Fibroblast of the aortic adventitia (primary cell): ENCODE measurements around the gene BRPF1. TPM values are rescaled to one million over a fixed set of nuclear protein-coding genes. Genes with fewer than 3 reads are reported as not detected.

ENCODE experiments used
- DNase-seq: peaks from one replicate; pipeline ENCODE4 v3.0.0-alpha.2; 2010; ENCODE audit warnings: low read depth
- H3K4me3 ChIP-seq: 2 replicates; pipeline ENCODE4 v1.5.1; 2011; ENCODE audit warnings: low read depth, mild to moderate bottlenecking, control low read depth, low read length, moderate library complexity
- total RNA-seq: library from RNA; depleted of rRNA; stranded (reverse); fragments of >200 nt; gene quantifications from 2 replicates; pipeline ENCODE4 v1.2.3, GENCODE V29; 2012; ENCODE audit warnings: low replicate concordance
- TF ChIP-seq, protein P1 (sequence below): IDR thresholded peaks from 2 replicates; pipeline ENCODE4 v1.5.1; 2011; ENCODE audit warnings: mild to moderate bottlenecking, low read length, control low read depth, inconsistent platforms; ENCODE audit not compliant: insufficient read depth

BRPF1 gene
- total RNA-seq, 1 donor: 13.9 TPM

DNA sequence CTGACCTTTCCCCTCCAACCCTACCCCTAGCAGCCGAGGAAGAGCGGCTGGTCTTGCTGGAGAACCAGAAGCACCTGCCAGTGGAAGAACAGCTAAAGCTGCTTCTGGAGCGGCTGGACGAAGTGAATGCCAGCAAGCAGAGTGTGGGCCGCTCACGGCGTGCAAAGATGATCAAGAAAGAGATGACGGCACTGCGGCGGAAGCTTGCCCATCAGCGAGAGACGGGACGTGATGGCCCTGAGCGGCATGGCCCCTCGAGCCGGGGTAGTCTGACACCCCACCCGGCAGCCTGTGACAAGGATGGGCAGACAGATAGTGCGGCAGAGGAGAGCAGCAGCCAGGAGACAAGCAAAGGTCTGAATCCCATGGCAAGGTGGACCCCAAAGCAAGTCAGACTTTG, 12.0 kb downstream of the BRPF1 start:
- DNase-seq: no peak
- TF ChIP-seq, protein P1, sequence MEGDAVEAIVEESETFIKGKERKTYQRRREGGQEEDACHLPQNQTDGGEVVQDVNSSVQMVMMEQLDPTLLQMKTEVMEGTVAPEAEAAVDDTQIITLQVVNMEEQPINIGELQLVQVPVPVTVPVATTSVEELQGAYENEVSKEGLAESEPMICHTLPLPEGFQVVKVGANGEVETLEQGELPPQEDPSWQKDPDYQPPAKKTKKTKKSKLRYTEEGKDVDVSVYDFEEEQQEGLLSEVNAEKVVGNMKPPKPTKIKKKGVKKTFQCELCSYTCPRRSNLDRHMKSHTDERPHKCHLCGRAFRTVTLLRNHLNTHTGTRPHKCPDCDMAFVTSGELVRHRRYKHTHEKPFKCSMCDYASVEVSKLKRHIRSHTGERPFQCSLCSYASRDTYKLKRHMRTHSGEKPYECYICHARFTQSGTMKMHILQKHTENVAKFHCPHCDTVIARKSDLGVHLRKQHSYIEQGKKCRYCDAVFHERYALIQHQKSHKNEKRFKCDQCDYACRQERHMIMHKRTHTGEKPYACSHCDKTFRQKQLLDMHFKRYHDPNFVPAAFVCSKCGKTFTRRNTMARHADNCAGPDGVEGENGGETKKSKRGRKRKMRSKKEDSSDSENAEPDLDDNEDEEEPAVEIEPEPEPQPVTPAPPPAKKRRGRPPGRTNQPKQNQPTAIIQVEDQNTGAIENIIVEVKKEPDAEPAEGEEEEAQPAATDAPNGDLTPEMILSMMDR: no peak
- no peak overlapping the region for H3K4me3 ChIP-seq

DNA sequence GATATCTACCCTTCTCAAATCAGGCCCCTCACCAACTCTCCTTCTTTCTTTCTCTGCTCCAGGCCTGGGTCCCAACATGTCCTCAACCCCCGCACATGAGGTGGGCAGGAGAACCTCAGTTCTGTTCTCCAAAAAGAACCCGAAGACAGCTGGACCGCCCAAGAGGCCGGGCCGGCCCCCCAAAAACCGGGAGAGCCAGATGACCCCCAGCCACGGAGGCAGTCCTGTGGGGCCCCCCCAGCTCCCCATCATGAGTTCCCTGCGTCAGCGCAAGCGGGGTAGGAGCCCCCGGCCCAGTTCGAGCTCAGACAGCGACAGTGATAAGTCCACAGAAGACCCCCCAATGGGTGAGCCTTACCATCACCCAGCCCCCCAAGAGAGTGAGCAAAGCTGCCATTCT, 12.6 kb downstream of the BRPF1 start:
- no peak for DNase-seq
- TF ChIP-seq, protein P1: no peak
- H3K4me3 ChIP-seq: no peak overlapping the region

DNA sequence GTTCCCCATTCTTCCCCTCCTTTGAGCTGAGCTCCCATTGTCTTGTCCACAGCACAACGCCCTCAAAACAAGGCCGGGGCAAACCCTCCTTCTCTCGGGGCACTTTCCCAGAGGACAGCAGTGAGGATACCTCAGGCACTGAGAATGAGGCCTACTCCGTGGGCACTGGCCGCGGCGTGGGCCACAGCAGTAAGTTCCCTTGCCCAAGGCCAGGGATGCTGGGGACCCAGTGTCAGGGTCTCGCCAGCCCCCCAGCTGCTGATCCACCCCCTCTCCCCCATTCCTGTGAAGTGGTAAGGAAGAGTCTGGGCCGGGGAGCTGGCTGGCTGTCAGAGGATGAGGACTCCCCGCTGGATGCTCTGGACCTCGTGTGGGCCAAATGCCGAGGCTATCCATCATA, 14.0 kb downstream of the BRPF1 start:
- TF ChIP-seq, protein P1: no peak
- no peak overlapping the region for H3K4me3 ChIP-seq
- DNase-seq: no peak

DNA sequence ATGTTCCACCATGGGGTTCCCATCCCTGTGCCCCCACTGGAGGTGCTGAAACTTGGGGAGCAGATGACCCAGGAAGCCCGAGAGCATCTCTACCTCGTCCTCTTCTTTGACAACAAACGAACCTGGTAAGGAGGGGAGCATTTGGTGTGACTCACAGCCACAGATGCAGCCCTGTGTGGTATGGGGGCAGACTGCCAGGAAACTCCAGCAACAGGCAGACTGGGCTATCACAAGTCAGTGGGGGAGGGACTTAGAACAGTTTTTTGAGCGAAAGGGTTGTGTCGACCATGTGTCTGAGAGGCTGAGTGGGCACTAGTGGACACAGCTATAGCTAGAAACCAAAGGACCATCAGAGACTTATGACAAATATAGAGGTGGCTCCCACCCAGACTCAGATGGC, 14.8 kb downstream of the BRPF1 start:
- TF ChIP-seq, protein P1: no peak
- no peak overlapping the region for H3K4me3 ChIP-seq
- DNase-seq: peak; percentile 59

DNA sequence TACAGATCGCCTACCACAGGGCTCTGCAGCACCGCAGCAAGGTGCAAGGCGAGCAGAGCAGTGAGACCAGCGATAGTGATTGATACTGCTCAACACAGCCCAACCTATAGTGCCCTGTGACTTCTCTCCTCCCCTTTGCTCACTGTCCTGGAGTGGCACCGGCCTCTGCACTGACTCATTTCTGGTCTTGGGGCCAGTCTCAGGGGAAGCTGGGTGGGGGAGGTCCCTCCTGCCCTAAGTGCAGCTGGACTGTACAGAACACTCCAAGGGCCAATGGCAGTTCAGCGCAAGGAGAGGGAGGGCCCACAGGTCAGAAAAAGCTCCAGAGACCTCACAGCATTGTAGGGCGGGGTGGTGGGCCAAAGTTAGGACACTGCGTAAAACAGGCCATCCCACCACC, 15.7 kb downstream of the BRPF1 start:
- TF ChIP-seq, protein P1: no peak
- DNase-seq: no peak
- no peak overlapping the region for H3K4me3 ChIP-seq

DNA sequence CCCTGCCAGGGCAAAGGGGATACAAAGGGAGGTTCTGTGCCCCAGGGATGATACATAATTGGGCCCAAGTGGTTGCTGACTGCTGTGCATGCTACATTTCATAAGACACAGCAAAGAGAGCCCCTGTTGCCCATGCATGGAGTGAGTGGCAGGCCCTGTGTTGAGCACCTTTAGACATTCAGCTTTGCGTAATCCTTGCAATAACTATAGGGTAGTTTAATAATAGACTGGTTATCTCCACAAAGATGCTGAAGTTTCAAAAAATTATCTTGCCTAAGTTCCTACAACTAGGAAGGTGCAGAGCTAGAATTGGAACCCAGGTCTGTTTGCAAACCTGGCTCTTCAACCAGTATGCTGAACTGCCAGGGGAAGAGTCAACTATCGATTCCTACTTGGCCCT, 16.5 kb downstream of the BRPF1 start:
- no peak overlapping the region for H3K4me3 ChIP-seq
- TF ChIP-seq, protein P1: no peak
- no peak for DNase-seq

DNA sequence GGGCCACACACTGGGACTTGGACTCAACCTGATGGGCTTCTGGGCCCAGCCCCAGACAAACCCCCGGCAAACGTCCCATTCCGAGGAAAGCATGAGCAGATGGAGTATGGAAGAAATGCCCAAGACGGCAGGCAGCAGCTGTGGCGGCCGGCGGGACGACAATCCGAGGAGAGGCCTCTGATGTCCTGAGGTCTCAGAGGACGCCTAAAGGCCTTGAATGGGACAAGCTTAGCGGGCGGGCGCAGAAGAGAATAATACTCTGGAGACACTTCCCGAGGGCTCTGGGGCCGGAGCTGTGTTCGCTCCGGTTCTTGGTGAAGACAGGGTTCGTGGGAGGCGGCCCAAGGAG, 17.7 kb downstream of the BRPF1 start:
- TF ChIP-seq, protein P1: no peak
- DNase-seq: no peak

More for the DNA sequence above, 17.7 kb downstream of the BRPF1 start:
- H3K4me3 ChIP-seq: peak overlapping the region; percentile 65
